CD4-positive, alpha-beta T cell treated with Interleukin-15 for 1 hour (primary cell): ENCODE results near the gene INPP5E.

Experiments used
- DNase-seq: peaks from one replicate; pipeline ENCODE4 v3.0.0-alpha.2; 2020

Gene INPP5E

DNA sequence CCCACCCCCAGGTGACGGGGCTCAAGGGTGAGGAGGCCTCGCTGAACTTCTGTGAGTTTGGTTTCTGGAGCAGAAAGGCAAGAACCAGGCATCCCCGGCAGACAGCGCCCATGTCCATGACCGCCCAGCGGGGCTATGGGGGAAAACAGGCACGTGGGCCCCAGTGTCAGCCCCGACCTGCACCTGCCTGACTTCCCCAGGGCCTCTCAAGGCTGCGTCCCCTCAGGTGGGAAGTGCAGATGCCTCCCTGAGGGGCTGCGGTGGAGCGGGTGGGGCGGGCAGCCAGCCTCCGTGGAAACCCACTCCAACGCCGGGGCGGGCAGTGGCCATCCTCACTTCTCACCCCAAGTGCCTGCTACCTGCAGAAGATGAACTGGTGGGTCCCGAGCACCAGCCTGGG, 59.3 kb downstream of the INPP5E start:
- DNase-seq, result no peak

GRCh38 chr9:136379891-136380290, 59.8 kb downstream of the INPP5E start:
- DNase-seq, result no peak

DNA sequence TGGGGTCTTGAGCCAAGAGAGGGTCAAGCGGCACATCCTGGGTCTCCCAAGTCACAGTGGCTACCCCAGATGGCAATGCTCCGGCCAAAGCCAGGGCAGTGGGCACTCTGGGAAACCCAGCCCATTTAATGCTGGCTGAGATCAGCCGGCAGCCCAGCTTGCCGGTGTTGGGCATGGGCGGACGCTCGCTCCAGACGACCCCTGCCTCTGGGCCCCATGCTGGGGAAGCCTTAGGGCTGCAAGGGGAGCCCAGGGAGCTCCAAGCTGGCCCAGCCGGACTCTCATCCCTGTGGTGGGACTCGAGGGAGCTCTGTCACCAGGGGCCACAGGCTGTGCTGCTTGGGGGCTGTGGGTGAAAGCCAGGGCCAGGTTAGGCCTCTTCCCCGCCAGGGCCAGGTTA, 60.2 kb downstream of the INPP5E start:
- no peak for DNase-seq

DNA sequence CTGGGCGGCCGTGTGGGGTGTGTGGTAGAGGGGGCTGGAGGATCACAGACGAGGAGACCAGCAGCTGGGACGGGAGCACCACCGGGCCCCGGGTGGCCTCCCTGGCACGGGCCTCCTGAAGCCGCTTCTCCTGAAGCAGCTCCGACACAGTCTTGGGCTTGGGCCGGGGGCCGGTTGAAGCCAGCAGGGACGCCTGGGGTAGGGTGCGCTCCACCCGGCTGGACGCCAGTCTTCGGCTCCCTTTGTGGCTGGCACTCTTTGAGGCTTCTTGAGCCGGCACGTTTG, 60.7 kb downstream of the INPP5E start:
- no peak for DNase-seq
